ENCODE measurements around the gene HOXB2.

HOXB2 gene

DNA sequence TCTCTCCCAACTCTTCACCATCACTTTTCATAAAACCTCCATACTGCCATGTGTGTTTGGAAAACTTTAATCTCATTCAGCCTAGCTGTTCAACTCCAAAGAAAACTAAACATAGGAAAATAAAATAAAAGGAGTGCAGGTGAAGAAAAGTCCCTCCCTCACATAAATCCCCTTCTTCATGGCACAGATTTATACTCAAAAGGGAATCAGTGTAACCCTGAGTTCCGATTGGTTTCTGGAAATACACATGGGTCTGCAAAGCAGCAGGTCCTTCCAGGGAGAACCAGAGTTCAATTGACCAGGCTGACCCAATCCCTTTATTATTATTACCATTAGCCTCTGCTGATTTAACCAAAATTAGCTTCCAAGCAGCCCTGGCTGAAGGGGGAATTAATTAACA, 8.9 kb upstream of the HOXB2 start:
- Histone ChIP-seq H3K27ac (ENCODE audit: low read depth, low read length) (no peak overlapping the region), H3F3A (ENCODE audit: control insufficient read depth, insufficient read depth) (no peaks in the 10 kb centered on the region), H3K4me2 (ENCODE audit: low read length) (no peak overlapping the region), H3K9me2 (replicated peaks; ENCODE audit: control insufficient read depth, low read length) (no peaks in the 10 kb centered on the region), H4K20me1 (ENCODE audit: control insufficient read depth, insufficient read depth, low read depth, low read length) (no peaks in the 10 kb centered on the region), H3K4me3 (ENCODE audit: low read length) (no peak overlapping the region), H3K36me3 (ENCODE audit: control insufficient read depth, low read length) (no peaks in the 10 kb centered on the region), H3K9me3 (ENCODE audit: control insufficient read depth, insufficient read depth, low read length) (no peaks in the 10 kb centered on the region), H3K79me2 (ENCODE audit: control insufficient read depth, low read length) (no peaks in the 10 kb centered on the region), H3K4me1 (ENCODE audit: control insufficient read depth, low read length) (no peaks in the 10 kb centered on the region), H3K27me3 (ENCODE audit: control insufficient read depth, low read length) (peaks cover 3% of the 10 kb centered on the region; the same call in 1 of the 2 replicates)
- TF ChIP-seq, protein P1, sequence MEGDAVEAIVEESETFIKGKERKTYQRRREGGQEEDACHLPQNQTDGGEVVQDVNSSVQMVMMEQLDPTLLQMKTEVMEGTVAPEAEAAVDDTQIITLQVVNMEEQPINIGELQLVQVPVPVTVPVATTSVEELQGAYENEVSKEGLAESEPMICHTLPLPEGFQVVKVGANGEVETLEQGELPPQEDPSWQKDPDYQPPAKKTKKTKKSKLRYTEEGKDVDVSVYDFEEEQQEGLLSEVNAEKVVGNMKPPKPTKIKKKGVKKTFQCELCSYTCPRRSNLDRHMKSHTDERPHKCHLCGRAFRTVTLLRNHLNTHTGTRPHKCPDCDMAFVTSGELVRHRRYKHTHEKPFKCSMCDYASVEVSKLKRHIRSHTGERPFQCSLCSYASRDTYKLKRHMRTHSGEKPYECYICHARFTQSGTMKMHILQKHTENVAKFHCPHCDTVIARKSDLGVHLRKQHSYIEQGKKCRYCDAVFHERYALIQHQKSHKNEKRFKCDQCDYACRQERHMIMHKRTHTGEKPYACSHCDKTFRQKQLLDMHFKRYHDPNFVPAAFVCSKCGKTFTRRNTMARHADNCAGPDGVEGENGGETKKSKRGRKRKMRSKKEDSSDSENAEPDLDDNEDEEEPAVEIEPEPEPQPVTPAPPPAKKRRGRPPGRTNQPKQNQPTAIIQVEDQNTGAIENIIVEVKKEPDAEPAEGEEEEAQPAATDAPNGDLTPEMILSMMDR (IDR thresholded peaks at IDR 0.05; ENCODE audit: low read depth, low read length, poor library complexity, severe bottlenecking): no peak

DNA sequence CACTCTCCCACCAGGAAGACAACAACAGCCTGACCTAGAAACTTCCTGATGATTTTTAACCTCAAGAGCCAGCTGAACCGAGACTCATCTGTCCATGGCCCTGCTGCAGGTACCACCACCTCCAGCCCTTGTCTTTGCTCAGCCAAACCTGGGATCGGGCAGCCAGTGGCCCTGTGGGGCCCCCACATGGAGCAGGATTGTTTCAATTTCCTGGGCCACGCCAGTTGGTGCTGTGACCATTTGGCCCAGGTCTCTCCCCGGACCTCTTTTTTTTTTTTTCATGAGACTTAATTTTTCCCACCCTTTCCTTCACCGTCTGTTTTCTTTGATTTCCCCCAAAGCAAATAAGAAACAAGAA, 8.3 kb upstream of the HOXB2 start:
- Histone ChIP-seq H4K20me1 (ENCODE audit: control insufficient read depth, insufficient read depth, low read depth, low read length) (no peaks in the 10 kb centered on the region), H3K9me3 (ENCODE audit: control insufficient read depth, insufficient read depth, low read length) (no peaks in the 10 kb centered on the region), H3K27me3 (ENCODE audit: control insufficient read depth, low read length) (peaks cover 3% of the 10 kb centered on the region; the same call in 1 of the 2 replicates), H3K4me2 (ENCODE audit: low read length) (no peak overlapping the region), H3K4me3 (ENCODE audit: low read length) (no peak overlapping the region), H3K9me2 (replicated peaks; ENCODE audit: control insufficient read depth, low read length) (no peaks in the 10 kb centered on the region), H3K4me1 (ENCODE audit: control insufficient read depth, low read length) (no peaks in the 10 kb centered on the region), H3K27ac (ENCODE audit: low read depth, low read length) (no peak overlapping the region), H3K79me2 (ENCODE audit: control insufficient read depth, low read length) (no peaks in the 10 kb centered on the region), H3F3A (ENCODE audit: control insufficient read depth, insufficient read depth) (no peaks in the 10 kb centered on the region), H3K36me3 (ENCODE audit: control insufficient read depth, low read length) (no peaks in the 10 kb centered on the region)
- no peak for TF ChIP-seq EZH2phosphoT487 (IDR thresholded peaks at IDR 0.05; ENCODE audit: borderline replicate concordance, low read length)
- TF ChIP-seq, protein P1 (IDR thresholded peaks at IDR 0.05; ENCODE audit: low read depth, low read length, poor library complexity, severe bottlenecking): no peak

DNA sequence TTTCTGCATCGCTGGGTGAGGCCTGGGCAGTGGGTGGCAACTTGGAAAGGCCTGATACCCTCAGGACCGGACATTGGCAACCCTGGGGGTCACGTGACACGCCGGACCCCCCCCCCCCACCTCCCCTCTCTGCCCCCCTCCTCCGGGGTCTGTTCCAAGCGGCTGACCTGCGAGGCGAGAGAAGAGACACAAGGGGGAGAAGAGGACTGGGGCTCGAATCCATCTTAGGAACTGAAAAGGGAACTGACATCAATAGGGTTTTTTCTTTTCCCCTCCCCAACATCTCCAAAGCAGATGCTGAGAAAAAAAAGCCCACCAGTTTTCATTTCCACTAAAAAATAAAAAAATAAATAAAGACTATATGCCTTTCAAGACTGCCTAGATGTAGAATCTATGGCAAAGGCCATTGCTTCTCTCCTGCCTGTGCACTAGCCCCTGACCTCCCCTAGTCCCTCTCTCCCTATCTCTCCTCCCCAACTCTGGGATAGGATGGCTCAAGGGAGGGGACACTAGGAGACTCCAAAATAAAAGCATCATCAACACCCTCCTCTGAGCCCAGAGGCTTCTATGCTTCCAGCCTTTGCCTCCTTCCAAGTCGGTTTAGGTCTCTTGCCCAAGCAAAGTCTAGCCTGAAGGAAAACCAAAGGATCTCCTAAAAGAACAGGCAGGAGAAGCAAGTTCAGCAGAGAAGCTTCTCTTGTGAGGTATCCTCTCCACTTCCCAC, 7.7 kb upstream of the HOXB2 start:
- Histone ChIP-seq H3K79me2 (ENCODE audit: control insufficient read depth, low read length) (no peaks in the 10 kb centered on the region), H3F3A (ENCODE audit: control insufficient read depth, insufficient read depth) (no peaks in the 10 kb centered on the region), H3K27me3 (ENCODE audit: control insufficient read depth, low read length) (peaks cover 3% of the 10 kb centered on the region), H3K36me3 (ENCODE audit: control insufficient read depth, low read length) (no peaks in the 10 kb centered on the region), H3K9me2 (replicated peaks; ENCODE audit: control insufficient read depth, low read length) (no peaks in the 10 kb centered on the region), H3K4me1 (ENCODE audit: control insufficient read depth, low read length) (no peaks in the 10 kb centered on the region), H3K9me3 (ENCODE audit: control insufficient read depth, insufficient read depth, low read length) (no peaks in the 10 kb centered on the region), H3K27ac (ENCODE audit: low read depth, low read length) (no peak overlapping the region), H3K4me3 (ENCODE audit: low read length) (no peak overlapping the region), H3K4me2 (ENCODE audit: low read length) (no peak overlapping the region), H4K20me1 (ENCODE audit: control insufficient read depth, insufficient read depth, low read depth, low read length) (no peaks in the 10 kb centered on the region)
- TF ChIP-seq, protein P1 (IDR thresholded peaks at IDR 0.05; ENCODE audit: low read depth, low read length, poor library complexity, severe bottlenecking): no peak
- no peak for TF ChIP-seq EZH2phosphoT487 (IDR thresholded peaks at IDR 0.05; ENCODE audit: borderline replicate concordance, low read length)

Data from DOHH2 (cell line).